ENCODE measurements around the gene PARP9.

GRCh38 chr3:122548076-122548475 lies 16.0 kb downstream of the PARP9 start:
- TF ChIP-seq TAF1 (IDR thresholded peaks at IDR 0.05; ENCODE audit: borderline replicate concordance, insufficient read depth, low read length): no peak
- no peak for TF ChIP-seq POLR2AphosphoS5 (IDR thresholded peaks at IDR 0.05; ENCODE audit: low read depth, low read length)
- no peak for TF ChIP-seq REST (IDR thresholded peaks at IDR 0.05; ENCODE audit: insufficient read depth in 1 of 2, low read depth in 2 of 2, low read length in 2 of 2)
